ENCODE measurements around the gene COMMD1. TPM values are rescaled to one million over a fixed set of nuclear protein-coding genes. Genes with fewer than 3 reads are reported as not detected.
A peak's percentile ranks its signal among the peaks of the same experiment; 100 is the strongest.
"Not testable (repeated sequence)": the region's sequence is repeated elsewhere in the genome, so short reads cannot be mapped to it uniquely, and the experiment has no call there.

Gene COMMD1
- polyA plus RNA-seq, 2 of the 4 experiments (the other 2 are of a cell fraction) = 54.1 to 57.3 TPM

- Histone ChIP-seq H3K4me1 (no peaks in the 10 kb centered on the region), H3K4me2 (no peak overlapping the region), H3K9me3 (no peaks in the 10 kb centered on the region), H3K4me3 (no peak overlapping the region), H3K27ac (no peak overlapping the region)
- ChIA-PET CTCF (interaction anchor here (0.6 kb wide), 1 partner anchor 1445 kb away, joined by 3 read pairs; no protein-coding TSS in a partner anchor), POLR2A (no interaction called here)
- no peak for FAIRE-seq
- no peak for ATAC-seq
- no peak for TF ChIP-seq KDM1A (IDR thresholded peaks at IDR 0.05; ENCODE audit: low read depth)
- no peak for TF ChIP-seq ZNF302 (CRISPR knock-in tag; IDR thresholded peaks at IDR 0.05)
- TF ChIP-seq, protein P1, sequence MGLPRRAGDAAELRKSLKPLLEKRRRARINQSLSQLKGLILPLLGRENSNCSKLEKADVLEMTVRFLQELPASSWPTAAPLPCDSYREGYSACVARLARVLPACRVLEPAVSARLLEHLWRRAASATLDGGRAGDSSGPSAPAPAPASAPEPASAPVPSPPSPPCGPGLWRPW (IDR thresholded peaks at IDR 0.05) = no peak
- no peak for TF ChIP-seq CEBPB (IDR thresholded peaks at IDR 0.05)
- no peak for TF ChIP-seq NPAS2 (CRISPR knock-in tag; IDR thresholded peaks at IDR 0.05; ENCODE audit: borderline replicate concordance)
- peak; percentile 77 for TF ChIP-seq MAFK (IDR thresholded peaks at IDR 0.05; ENCODE audit: partially characterized antibody)
- TF ChIP-seq EP300 (IDR thresholded peaks at IDR 0.05) = no peak
- TF ChIP-seq, protein P2, sequence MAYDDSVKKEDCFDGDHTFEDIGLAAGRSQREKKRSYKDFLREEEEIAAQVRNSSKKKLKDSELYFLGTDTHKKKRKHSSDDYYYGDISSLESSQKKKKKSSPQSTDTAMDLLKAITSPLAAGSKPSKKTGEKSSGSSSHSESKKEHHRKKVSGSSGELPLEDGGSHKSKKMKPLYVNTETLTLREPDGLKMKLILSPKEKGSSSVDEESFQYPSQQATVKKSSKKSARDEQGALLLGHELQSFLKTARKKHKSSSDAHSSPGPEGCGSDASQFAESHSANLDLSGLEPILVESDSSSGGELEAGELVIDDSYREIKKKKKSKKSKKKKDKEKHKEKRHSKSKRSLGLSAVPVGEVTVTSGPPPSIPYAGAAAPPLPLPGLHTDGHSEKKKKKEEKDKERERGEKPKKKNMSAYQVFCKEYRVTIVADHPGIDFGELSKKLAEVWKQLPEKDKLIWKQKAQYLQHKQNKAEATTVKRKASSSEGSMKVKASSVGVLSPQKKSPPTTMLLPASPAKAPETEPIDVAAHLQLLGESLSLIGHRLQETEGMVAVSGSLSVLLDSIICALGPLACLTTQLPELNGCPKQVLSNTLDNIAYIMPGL (CRISPR knock-in tag; IDR thresholded peaks at IDR 0.05; ENCODE audit: borderline replicate concordance) = no peak
- no peak for TF ChIP-seq SMC3 (IDR thresholded peaks at IDR 0.05)
- DNase-seq (ENCODE audit: low read depth in 1 of 2, low spot score in 1 of 2) = no peak
These were observed 214.0 kb downstream of the COMMD1 start for GRCh38 chr2:62119311-62119974.

DNA sequence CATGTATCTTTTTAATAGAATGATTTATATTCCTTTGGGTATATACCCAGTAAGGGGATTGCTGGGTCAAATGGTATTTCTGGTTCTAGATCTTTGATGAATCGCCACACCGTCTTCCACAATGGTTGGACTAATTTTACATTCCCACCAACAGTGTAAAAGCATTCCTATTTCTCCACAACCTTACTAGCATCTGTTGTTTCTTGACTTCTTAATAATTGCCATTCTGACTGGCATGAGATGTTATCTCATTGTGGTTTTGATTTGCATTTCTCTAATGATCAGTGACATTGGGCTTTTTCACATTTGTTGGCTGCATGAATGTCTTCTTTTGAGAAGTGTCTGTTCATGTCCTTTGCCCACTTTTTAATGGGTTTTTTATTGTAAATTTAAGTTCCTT lies 220.8 kb downstream of the COMMD1 start:
- CTCF ChIA-PET; DNase-seq (ENCODE audit: low read depth in 1 of 2, low spot score in 1 of 2); H3K4me1 ChIP-seq; H3K4me2 ChIP-seq; H3K4me3 ChIP-seq; ATAC-seq; H3K9me3 ChIP-seq; H3K27ac ChIP-seq; FAIRE-seq; POLR2A ChIA-PET: not testable (repeated sequence)
- WGBS (ENCODE audit: missing lambda C conversion rate) = 85% methylated on average over 2 of the region's 2 CpGs

DNA sequence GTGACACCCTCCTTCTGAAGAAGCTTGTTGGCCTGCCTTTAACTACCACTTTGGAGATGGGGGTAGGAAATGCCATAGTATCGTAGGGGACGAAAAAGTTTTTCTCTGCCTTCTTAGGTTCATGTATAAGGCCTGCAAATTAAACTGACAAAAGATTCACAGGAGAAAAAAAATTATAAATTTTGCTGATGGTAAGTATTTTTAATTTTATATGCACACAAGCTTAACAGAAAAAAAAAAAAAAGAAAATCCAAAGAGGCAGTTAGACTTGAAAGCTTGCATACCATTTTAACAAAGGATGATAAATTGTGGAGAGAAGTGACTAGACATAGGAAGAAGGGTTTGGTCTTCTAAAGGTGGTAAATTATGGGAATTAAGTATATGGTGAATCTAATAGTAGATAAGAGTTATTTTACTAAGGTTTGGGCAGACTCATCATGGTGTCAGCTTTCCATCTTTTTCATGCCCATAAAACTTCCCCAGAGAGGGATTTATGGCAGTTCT lies 227.9 kb downstream of the COMMD1 start:
- CTCF ChIA-PET = interaction anchor here (0.7 to 0.8 kb wide), 2 partner anchors 62 to 278 kb away, joined by 3 read pairs; no protein-coding TSS in a partner anchor
- TF ChIP-seq MAFK (IDR thresholded peaks at IDR 0.05; ENCODE audit: partially characterized antibody) = peak; percentile 46
- no peak for TF ChIP-seq ZNF302 (CRISPR knock-in tag; IDR thresholded peaks at IDR 0.05)

DNA sequence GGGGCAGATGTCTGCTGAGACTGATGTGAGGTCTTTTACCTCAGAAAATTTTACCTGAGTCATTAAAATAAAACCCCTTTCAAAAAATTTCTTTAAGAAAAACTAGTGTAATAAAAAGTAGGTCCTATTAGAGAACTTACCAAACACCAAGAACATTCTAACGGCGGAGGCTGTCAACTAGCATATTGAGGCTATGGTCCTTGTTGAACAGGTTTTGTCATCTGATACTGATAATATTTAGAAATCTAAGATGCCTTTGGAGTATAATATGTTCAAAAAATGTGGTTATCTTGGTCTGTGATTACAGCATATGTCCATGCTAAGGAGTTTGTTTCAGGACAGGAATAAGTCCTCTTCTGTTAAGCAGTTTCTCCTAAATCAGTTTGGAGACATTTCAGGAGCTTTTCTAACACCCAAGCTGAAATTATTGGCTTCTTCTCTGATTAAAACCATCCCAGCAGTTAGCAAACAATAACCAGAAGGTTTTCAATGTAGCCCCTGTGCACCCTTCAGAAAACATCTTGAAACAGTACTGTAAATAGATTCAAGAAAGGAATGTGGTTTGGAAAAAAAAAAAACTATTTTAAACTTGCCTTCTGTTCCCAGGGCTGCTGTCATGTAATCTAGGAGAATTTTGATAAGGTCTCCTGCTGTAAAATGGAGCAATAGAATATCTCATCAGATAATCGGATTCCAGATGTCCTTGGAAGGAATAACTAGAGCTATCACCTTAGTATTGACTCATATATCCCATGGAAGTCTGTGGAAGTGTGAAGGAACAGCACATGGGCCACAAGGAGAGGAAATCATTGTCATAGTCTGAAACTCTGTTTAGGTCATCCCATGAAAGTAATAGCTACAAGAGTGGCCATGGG lies 231.7 kb downstream of the COMMD1 start:
- 84% methylated on average over 3 of the region's 3 CpGs for WGBS (ENCODE audit: missing lambda C conversion rate)
- Histone ChIP-seq H3K4me3 (no peak overlapping the region), H3K4me1 (peaks cover 5% of the 10 kb centered on the region; the same call in 1 of the 3 replicates), H3K4me2 (no peak overlapping the region), H3K9me3 (no peaks in the 10 kb centered on the region), H3K27ac (no peak overlapping the region)
- ChIA-PET POLR2A (no interaction called here), CTCF (interaction anchor here (0.9 to 1.3 kb wide), 2 partner anchors 24 to 144 kb away, joined by 3 read pairs; no protein-coding TSS in a partner anchor)
- FAIRE-seq (no peak), DNase-seq (ENCODE audit: low read depth in 1 of 2, low spot score in 1 of 2) (no peak), ATAC-seq (no peak)
- TF ChIP-seq E2F6 (IDR thresholded peaks at IDR 0.05; ENCODE audit: borderline replicate concordance, low read depth) (no peak), MAZ (IDR thresholded peaks at IDR 0.05; ENCODE audit: borderline replicate concordance, low read depth, low read length) (no peak), RCOR1 (IDR thresholded peaks at IDR 0.05; ENCODE audit: low read depth, low read length) (no peak), CHD4 (IDR thresholded peaks at IDR 0.05; ENCODE audit: borderline replicate concordance) (no peak), EHF (CRISPR knock-in tag; IDR thresholded peaks at IDR 0.05) (no peak), HEYL (CRISPR knock-in tag; IDR thresholded peaks at IDR 0.05) (no peak), BCL3 (IDR thresholded peaks at IDR 0.05) (no peak), SREBF2 (IDR thresholded peaks at IDR 0.05) (no peak), USF2 (IDR thresholded peaks at IDR 0.05) (no peak), EP300 (IDR thresholded peaks at IDR 0.05) (no peak), ESRRA (IDR thresholded peaks at IDR 0.05; ENCODE audit: borderline replicate concordance, low read length) (no peak), ZSCAN20 (CRISPR knock-in tag; IDR thresholded peaks at IDR 0.05) (no peak), JUN (IDR thresholded peaks at IDR 0.05) (no peak), HOXB13 (CRISPR knock-in tag; IDR thresholded peaks at IDR 0.05; ENCODE audit: low read depth) (no peak)

More for the DNA sequence above, 227.9 kb downstream of the COMMD1 start:
- DNase-seq (ENCODE audit: low read depth in 1 of 2, low spot score in 1 of 2) (no peak), FAIRE-seq (no peak), ATAC-seq (no peak)
- Histone ChIP-seq H3K4me1 (peaks cover 5% of the 10 kb centered on the region; the same call in 1 of the 3 replicates), H3K9me3 (no peaks in the 10 kb centered on the region), H3K27ac (no peak overlapping the region), H3K4me2 (no peak overlapping the region), H3K4me3 (no peak overlapping the region)
- POLR2A ChIA-PET = no interaction called here
- 82% methylated on average over 2 of the region's 2 CpGs for WGBS (ENCODE audit: missing lambda C conversion rate)
